ENCODE data around the gene EN1. TPM values are rescaled to one million over a fixed set of nuclear protein-coding genes. Genes with fewer than 3 reads are reported as not detected.

Gene EN1
- total RNA-seq, 1 experiment from 2014 or later, result 0.26 TPM

DNA sequence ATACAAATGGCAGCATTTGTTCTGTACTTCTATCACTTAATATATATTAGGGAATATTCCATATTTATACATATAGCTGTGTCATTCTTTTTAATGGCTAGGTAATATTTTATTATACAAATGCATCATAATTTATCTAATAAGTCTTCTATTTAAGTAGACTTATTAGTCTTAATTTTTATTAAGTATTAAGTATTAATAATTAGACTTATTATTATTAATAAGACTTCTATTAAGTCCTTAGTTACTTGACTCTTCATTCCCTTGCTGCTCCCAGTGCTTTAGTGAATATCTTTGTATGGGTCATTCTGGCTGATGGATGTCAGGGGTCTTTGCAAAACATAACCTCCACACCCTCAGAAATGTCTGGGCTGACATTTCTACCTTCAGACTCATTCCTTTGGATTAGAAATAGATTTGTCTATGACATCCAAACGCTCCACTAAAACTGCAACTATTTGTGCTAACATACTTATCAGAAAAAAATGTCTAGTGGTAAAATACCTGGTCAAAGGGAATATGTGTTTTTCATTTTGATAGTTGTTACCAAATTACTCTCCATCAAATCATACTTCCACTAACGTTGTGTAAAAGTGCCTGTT is 35.8 kb downstream of the EN1 start:
- ATAC-seq (no peak), DNase-seq (ENCODE audit: low read depth, low spot score) (no peak)
- ChIA-PET POLR2A (no interaction called here), CTCF (no interaction called here)
- Histone ChIP-seq H3K9me3 (ENCODE audit: control insufficient read depth, insufficient read depth, low read depth, low read length) (no peaks in the 10 kb centered on the region), H3K27ac (ENCODE audit: low read length) (no peak overlapping the region), H3K4me3 (ENCODE audit: low read depth in 2 of 2, low read length in 2 of 2) (no peak overlapping the region), H3K4me1 (ENCODE audit: control insufficient read depth, insufficient read depth, low read length) (no peaks in the 10 kb centered on the region), H3K27me3 (ENCODE audit: control insufficient read depth, insufficient read depth, low read length) (peaks cover 3% of the 10 kb centered on the region), H3K36me3 (ENCODE audit: control insufficient read depth, insufficient read depth, low read length) (no peaks in the 10 kb centered on the region)
- intact Hi-C loops (cut with micrococcal nuclease; ENCODE audit: unreplicated experiment) (no loop called here), in situ Hi-C loops (cut with HindIII; ENCODE audit: low pct_unique_long_range_greater_than_20kb, low sequenced_read_pairs) (no loop called here)
- TF ChIP-seq TCF7L2 (IDR thresholded peaks at IDR 0.05; ENCODE audit: low read depth, low read length) (no peak), SIN3A (IDR thresholded peaks at IDR 0.05; ENCODE audit: borderline replicate concordance, insufficient read depth, low read depth, low read length) (no peak), POLR2AphosphoS5 (IDR thresholded peaks at IDR 0.05; ENCODE audit: low read depth, low read length) (no peak)
- TF ChIP-seq, protein P1, sequence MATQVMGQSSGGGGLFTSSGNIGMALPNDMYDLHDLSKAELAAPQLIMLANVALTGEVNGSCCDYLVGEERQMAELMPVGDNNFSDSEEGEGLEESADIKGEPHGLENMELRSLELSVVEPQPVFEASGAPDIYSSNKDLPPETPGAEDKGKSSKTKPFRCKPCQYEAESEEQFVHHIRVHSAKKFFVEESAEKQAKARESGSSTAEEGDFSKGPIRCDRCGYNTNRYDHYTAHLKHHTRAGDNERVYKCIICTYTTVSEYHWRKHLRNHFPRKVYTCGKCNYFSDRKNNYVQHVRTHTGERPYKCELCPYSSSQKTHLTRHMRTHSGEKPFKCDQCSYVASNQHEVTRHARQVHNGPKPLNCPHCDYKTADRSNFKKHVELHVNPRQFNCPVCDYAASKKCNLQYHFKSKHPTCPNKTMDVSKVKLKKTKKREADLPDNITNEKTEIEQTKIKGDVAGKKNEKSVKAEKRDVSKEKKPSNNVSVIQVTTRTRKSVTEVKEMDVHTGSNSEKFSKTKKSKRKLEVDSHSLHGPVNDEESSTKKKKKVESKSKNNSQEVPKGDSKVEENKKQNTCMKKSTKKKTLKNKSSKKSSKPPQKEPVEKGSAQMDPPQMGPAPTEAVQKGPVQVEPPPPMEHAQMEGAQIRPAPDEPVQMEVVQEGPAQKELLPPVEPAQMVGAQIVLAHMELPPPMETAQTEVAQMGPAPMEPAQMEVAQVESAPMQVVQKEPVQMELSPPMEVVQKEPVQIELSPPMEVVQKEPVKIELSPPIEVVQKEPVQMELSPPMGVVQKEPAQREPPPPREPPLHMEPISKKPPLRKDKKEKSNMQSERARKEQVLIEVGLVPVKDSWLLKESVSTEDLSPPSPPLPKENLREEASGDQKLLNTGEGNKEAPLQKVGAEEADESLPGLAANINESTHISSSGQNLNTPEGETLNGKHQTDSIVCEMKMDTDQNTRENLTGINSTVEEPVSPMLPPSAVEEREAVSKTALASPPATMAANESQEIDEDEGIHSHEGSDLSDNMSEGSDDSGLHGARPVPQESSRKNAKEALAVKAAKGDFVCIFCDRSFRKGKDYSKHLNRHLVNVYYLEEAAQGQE (IDR thresholded peaks at IDR 0.05; ENCODE audit: insufficient read depth in 1 of 2, low read depth in 2 of 2, low read length in 1 of 2), result no peak
- no TSS peak for BruUV-seq (replicated peaks)

DNA sequence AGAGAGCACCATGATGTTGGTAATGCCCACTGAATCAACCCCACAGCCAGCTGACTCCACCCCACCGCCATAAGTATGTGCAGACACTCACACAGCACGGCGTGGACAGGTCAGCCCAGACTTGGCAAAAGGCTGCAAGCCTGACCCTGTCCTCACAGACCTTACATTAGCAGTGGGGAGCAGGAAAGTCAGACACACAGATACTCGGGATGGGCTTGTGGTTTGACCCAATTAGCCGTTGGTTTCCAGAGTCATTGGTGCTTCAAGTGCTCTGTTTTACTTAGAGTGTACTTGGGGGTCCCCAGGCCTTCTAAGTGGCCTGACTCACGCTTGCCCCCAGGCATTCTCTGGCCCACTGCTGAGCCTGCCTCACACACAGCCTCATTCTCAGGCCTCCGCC is 36.7 kb downstream of the EN1 start:
- Histone ChIP-seq H3K4me1 (ENCODE audit: control insufficient read depth, insufficient read depth, low read length) (no peaks in the 10 kb centered on the region), H3K27ac (ENCODE audit: low read length) (no peak overlapping the region), H3K9me3 (ENCODE audit: control insufficient read depth, insufficient read depth, low read depth, low read length) (no peaks in the 10 kb centered on the region), H3K27me3 (ENCODE audit: control insufficient read depth, insufficient read depth, low read length) (peaks cover 3% of the 10 kb centered on the region; the same call in 1 of the 2 replicates), H3K36me3 (ENCODE audit: control insufficient read depth, insufficient read depth, low read length) (no peaks in the 10 kb centered on the region), H3K4me3 (ENCODE audit: low read depth in 2 of 2, low read length in 2 of 2) (no peak overlapping the region)
- in situ Hi-C loops (cut with HindIII; ENCODE audit: low pct_unique_long_range_greater_than_20kb, low sequenced_read_pairs), result no loop called here
- BruUV-seq (replicated peaks), result no TSS peak
- intact Hi-C loops (cut with micrococcal nuclease; ENCODE audit: unreplicated experiment), result no loop called here
- ATAC-seq (no peak), DNase-seq (ENCODE audit: low read depth, low spot score) (no peak)
- ChIA-PET CTCF (no interaction called here), POLR2A (no interaction called here)
- TF ChIP-seq CTCF (IDR thresholded peaks at IDR 0.05), result no peak
- TF ChIP-seq, protein P1 (IDR thresholded peaks at IDR 0.05; ENCODE audit: insufficient read depth in 1 of 2, low read depth in 2 of 2, low read length in 1 of 2), result no peak
- no peak for TF ChIP-seq TCF7L2 (IDR thresholded peaks at IDR 0.05; ENCODE audit: low read depth, low read length)
- no peak for TF ChIP-seq POLR2AphosphoS5 (IDR thresholded peaks at IDR 0.05; ENCODE audit: low read depth, low read length)
- no peak for TF ChIP-seq SIN3A (IDR thresholded peaks at IDR 0.05; ENCODE audit: borderline replicate concordance, insufficient read depth, low read depth, low read length)

Data from Panc1 (cell line).